Measurements from ENCODE around the gene RBKS.
"Not testable (repeated sequence)": the region's sequence is repeated elsewhere in the genome, so short reads cannot be mapped to it uniquely, and the experiment has no call there.

Gene RBKS

DNA sequence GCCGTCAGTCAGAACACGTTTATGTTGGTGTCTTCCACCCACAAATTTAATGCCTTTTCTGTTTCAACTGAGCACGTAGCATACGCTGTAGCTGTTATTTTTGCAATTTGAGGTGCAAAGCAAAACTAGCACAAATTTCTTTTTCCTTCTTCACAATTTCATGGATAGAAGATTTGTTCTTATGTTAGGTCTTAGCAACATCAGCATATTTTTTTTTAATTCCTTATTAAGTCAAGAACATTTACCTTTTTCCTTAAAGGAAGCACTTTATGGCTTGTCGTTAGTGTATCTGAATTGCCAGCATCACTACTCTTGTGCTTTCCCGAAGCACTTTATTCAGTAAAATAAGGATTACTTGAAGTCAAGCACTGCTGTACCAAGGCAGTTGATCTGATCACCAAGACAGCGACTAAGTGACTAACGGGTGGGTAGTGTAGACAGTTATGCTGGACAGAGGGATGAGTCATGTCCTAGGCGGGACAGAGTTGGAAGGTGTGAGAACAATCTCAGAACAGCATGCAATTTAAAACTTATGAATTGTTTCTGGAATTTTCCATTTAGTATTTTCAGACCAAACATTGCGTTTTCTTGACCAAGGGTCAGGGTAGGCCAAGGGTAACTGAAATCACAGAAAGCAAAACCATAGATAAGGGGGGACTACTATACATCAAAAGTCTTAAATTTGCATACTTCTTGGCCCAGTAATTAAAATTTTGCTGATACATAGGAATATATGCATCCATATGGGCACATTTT, 13.6 kb upstream of the RBKS start:
- peak in 1 of 2 experiments; percentile 29 for DNase-seq

DNA sequence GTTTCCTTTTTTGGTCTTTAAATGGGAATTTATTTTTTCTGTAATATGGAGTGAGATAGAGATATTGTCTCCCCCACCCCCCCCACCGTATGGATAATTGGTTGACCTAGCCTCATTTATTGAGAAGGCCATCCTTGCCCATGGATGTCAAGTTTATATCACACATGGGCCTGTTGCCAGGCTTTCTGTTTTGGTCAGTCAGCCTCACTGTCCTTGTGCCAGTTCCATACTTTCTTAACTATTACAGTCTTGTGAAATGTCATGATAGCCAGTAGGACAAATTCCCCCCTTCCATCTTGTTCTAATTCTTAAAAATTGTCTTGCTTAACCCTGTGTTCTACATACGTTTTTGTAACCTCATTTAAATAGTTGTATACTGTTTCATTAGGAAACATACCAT, 12.8 kb upstream of the RBKS start:
- DNase-seq, result no peak

DNA sequence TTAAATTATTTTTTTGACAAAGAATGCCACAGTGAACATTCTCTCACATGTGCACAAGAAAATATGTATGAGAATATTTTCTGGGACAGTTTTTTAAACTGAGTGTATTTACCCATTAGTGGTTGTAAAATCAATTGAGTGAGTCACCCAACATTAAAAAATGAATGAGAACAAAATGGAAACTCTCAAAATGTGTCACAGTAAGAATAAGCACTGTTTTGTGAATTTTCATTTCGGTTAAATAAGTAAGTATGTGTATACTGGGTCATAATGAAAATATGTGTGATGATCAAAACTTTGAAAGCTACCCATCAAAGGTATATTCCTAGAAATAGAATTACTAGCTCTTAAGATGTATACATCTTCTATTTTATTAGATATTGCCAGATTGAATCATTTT, 11.9 kb upstream of the RBKS start:
- no peak for DNase-seq

DNA sequence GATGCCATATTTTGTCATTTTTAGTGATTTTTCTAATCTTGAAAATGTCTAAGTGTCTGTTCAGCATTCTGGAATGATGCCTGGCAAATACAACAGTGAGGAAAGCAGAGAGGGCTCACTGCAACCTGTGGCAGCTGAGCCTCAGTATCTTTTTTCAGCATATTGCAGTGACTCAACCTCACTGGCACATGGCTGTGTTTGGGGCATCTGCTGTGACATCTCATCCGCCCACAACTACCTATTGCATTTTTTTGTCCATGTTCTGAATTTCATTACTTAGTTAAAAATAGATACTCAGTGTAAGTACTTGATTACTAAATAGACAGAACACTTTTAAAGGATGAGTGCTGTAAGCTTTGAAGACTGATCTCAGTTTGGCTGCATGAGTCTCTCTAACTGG, 11.0 kb upstream of the RBKS start:
- peak; percentile 45 to 49 for DNase-seq

DNA sequence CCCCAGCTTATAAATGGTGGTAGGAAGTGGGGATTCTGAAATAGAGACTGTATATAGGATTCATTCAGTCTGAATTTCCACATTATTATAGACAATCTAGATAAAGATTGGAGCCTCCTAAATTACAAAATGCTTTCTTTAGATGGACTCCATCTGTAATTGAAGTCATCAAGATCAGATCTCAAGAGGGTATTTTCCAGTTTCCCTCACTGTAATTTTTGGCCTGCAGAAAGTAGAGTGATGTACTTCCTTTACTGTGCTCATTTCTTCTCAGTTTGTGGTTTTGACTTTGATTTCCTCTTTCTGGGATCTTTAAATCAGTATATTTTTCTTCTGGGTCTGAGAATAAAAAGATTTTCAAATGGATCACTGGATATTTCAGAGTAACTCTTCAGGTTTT, 7.5 kb upstream of the RBKS start:
- DNase-seq, result no peak

DNA sequence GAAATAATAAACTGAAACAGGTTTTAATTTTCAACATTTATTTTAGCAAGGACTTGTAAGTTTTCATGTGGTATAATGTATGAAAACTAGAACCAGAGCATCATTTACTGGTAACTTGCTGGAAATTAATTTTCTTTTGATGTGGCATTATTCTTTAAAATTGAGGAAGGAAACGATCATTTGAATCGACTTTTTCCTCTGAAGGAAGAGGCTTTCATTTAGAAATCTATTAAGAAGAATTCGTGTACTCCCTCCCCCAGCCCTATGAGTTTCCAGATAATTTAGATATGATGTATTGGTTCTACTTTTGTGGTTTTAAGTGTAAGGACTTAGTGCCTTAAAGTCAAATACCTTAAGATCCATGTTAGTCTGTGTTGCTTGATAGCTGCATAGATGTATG, 2.8 kb upstream of the RBKS start:
- DNase-seq, result no peak

DNA sequence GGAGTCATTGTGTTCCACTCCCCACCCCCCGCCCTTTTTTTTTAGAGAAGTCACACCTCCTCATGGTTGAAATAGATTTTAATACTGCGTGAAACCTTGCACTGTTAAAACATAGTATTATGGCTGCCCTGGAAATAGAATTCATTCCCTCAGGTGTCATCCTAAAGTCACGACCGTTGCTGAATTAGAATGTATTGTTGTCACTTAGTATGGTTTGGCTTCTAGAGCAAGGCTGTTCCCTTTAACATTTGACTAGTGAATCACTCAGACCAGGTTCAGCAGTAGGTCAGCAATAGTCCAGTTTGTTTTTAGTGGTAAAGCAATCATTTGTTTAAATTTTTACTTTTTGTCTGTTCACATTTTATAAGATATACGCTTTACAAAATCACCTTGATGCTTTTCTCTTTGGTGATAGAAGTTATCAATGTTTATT, 1.5 kb upstream of the RBKS start:
- DNase-seq, result no peak

DNA sequence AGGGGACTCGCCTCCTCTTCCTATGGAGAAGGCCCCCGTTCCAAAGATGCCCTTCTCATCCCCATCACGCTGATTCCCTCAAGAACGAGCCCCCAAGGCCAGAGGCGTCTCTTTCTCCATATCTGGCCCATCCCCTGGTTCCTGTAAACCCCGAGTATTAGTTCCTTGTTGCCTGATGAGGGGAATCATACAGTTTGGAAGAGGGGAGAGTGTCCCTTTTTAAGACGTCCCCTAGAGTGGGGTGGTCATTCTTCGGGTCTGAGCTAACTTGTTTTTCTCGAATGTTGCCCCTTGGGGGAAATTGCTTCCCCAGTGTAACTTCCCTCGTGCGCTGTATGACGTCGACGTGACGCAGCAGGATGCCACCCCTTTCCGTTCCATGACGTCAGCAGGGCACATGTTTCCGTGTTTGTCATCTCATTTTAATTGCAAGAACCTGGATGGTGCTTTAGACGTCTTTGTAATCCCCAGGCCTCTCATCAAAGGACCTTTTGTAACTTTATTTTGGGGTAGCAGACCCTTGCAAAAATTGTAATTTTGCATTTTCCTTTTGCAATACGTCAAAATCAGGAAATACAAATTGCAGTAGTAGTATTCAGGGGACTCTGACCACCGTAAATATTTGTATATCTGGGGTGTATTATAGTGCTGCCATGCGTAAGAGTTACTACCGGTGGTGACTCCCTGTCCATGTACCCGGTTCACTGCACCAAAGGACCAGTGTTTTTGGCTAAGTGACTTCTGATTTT, 911 bp upstream of the RBKS start:
- peak; percentile 86 to 88 for DNase-seq

DNA sequence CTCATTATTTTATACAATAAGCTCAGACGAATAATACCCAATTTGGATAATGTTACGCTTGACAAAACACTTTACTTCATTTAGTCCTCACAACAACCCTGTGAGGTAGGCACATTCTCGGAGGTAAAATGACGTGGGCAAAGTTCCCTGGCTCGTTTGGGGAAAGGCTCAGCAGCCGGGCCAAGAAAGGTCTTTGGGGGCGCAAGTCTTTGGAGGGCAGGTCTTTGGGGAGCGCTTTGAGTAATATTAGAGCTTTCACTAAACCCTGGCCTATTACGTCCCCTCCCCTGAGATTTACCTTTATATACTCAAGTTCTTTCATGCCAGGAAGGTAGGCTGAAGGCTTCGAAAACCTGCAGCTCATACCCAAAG, 427 bp downstream of the RBKS start:
- no peak for DNase-seq

DNA sequence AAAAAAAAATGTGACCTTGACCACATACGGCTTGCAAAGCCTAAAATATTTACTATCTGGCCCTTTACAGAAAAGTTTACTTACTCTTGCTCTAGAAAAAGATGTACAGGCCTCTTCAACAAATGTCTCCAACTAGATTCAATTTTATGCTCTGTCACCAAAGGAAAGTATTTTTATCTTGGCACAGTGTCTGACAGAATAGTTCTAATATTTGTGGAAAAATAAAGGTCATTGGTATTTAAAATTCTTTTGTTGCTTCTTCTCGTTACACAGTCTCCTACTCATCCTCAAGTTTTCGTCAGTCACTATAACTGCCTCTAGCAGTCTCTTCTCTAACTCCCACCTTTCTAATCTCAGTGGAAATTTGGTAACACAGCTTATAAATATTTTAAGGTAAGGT, 1.4 kb downstream of the RBKS start:
- no peak for DNase-seq

DNA sequence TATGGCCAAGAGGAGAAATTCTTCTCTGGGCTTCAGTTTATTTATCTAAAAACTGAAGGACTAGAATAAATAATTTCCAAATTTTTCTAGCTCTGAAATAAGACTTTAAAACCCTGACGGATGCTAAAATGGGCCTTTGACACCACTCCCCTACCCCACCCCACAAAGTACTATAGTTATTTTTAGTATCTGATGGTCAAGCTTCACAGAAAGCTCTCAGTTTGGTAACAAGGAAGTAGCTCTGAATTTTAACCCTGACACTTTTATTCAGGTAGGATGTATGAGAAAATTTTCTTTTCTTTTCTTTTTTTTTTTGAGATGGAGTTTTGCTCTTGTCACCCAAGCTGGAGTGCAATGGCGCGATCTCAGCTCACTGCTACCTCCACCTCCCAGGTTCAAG, 2.4 kb downstream of the RBKS start:
- no peak for DNase-seq

DNA sequence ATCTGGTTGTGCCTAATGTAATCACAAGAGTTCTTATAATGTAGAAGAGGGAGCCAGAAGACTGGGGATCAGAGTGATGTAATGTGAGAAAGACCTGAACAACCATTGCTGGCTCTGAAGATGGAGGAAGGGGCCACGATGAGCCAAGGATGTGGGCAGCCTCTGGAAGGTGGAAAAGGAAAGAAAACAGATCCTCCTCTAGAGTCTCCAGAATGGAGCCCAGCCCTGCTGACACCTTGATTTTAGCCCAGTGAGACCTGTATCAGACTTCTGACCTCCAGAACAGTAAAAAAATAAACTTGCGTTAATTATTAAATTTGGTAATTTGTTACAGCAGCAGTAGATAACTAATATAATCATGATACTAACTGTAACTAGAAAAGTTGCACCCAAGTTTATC, 3.1 kb downstream of the RBKS start:
- DNase-seq, result no peak

DNA sequence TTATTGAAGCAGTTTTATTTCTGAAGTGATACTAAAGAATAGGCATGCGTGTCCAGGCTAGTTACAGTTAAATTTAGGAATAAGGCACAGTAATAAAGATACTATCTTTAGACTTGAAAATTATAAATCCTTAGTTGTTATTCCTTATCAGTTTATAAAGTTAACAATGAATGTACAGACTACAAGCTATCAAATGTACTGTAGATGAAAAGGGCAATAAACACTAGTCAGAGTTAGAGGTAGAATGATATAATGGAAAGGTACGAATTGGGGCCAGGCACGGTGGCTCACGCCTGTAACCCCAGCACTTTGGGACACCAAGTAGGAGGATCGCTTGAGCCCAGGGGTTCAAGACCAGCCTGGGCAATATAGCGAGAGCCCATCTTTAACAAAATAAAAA, 3.9 kb downstream of the RBKS start:
- no peak for DNase-seq

DNA sequence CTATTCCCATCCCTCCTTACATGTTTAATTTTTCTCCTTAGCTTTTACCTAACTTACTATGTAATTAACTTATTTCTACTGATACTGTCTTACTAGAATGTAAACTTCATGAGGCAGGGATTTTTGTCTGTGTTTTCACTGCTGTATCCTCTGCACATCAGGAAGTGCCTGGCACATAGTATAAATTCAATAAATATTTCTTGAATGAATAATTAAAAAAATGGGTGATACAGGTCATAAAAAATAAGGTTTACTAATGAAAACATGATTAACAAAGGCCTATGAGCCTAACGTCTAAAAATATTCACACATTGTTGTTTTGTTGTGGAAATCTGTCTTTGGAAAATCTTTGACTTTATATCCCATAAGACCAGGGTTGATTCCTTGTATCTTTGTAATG, 4.5 kb downstream of the RBKS start:
- no peak for DNase-seq

DNA sequence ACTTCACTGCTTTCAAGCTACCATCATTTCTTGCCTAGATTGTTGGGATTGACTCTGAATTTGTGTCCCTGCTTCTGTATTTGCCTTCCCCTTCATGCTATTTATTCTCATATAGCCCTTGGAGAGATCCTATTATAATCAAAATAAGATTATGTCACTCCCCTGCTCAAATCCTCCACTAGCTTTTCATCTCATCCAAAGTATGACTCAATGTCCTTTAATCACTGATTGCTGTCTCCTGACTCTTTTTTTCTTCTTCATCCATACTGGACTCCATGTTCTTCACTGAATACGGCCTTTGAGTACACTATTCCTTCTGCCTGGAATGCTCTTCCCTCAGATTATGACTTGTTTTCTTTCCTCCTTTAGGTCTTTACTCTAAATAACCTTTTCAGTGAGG, 5.0 kb downstream of the RBKS start:
- DNase-seq, result no peak

DNA sequence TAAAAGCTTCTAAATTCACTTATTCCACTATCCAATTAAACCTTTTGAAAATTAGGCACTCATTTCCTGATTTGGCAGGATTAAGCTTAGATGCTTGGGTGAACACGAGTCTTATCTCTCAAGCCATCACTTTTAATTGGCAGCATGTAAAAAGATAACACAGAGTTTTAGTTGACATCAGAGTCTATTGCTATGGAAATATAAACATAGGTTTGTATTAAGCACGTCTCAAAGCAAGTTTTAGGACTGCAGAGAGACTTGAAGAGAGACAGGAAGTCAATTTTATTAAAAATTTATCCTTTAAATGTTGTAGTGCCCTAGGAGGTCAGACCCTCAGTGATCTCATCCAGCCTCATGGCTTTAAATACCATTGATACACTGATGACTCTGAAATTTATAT, 5.6 kb downstream of the RBKS start:
- DNase-seq, result no peak

DNA sequence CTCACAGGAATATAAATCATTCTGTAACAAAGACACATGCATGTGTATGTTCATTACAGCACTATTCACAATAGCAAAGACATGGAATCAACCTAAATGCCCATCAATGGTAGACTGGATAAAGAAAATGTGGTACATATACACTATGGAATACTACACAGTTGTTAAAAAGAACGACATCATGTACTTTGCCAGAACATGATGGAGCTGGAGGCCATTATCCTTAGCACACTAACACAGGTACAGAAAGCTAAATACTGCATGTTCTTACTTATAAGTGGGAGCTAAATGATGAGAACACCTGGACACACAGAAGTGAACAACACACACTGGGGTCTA, 7.6 kb downstream of the RBKS start:
- DNase-seq, result not testable (repeated sequence)

DNA sequence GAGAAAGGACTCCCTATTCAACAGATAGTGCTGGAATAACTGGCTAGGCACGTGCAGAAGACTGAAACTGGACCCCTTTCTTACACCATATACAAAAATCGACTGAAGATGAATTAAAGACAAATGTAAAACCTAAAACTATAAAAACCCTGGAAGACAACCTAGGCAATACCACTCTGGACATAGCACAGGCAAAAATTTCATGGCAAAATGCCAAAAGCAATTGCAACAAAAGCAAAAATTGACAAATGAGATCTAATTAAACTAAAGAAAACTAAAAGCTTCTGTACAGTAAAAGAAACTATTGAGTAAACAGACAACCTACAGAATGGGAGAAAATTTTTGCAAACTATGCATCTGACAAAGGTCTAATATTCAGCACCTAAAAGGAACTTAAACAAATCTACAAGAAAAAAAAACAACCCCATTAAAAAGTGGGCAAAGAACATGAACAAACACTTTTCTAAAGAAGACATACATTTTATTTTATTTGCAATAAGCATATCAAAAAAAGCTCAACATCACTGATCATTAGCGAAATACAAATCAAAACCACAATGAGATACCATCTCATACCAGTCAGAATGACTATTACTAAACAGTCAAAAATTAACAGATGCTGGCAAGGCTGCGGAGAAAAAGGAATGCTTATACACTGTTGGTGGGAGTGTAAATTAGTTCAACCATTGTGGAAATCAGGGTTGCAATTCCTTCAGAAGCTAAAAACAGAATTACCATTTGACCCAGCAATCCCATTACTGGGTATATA, 8.2 kb downstream of the RBKS start:
- not testable (repeated sequence) for DNase-seq

DNA sequence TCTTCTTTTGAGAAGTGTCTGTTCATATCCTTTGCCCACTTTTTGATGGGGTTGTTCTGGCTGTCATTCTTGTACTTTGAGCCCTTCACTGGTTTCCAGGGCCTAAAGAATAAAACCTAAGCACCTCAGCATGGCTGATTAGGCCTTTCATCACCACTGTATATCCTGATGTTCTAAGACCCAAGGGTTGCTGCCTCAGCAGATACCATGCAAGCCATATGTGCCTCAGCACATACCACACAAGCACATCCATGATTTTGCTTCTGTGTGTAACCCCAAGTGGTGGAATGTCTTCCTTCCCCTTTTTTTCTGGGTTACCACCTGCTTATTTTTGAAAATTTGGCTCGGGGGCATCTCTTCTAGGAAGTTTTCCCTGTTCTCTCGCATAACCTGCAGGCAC, 11.4 kb downstream of the RBKS start:
- DNase-seq, result no peak

DNA sequence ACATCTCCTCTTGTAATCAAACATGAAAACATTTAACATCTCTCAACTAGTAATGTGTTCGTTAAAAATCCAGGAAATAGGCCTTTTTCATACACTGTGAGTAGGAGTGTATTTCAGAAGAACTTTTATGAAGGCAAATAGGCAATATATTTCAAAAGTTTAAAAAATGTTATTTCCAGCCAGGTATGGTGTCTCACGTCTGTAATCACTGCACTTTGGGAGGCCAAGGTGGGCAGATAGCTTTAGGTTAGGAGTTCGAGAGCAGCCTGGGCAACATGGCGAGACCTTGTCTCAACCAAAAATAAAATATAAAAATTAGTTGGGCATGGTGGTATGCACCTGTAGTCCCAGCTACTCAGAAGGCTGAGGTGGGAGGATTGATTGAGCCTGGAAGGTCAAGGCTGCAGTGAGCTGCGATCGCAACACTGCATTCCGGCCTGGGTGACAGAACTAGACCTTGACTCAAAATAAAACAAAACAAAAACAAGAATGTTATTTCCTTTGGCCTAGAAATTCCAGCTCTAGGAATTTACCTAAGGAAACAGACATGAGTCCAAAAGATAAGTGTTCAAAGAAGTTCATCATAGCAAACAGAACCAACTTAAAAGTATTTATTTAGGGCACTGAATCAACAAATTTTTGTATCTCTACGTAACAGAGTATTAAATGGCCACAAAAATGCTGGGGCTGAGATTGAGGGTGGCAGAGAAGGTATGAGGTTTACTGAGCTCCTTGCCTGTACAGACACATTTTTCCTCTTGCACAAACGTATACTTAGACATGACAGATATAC, 14.9 kb downstream of the RBKS start:
- no peak for DNase-seq

DNA sequence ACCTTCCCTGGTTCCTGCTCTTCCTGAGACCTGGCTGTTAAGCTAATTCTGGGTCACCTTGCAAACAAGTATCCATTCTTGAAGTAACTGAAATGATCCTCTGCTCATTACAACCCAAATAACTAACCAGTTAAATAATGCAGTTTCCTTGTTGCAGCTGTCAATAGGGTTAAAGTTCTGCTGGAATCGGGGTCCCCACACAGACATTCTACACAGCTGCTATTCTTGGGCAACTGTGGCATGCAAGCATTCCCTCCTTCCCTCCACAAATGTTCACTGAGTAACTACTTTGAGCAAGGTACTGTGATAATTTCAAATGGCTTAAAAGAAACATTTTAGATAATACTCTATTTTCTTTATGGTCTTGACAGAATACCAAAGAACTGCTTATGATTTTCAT, 17.1 kb downstream of the RBKS start:
- DNase-seq, result no peak

DNA sequence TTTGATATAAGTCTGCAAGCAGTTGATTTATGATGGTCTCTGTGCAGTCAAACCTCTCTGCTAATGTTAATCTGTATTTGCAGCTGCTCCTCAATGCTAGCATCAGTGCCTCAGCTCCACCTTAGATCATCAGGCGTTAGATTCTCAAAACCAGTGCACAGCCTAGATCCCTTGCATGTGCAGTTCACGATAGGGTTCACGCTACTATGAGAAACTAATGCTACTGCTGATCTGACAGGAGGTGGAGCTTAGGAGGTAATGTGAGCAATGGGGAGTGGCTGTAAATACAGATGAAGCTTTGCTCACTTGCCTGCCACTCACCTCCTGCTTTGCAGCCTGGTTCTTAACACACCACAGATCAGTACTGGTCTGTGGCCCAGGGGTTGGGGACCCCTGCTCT, 18.4 kb downstream of the RBKS start:
- no peak for DNase-seq

DNA sequence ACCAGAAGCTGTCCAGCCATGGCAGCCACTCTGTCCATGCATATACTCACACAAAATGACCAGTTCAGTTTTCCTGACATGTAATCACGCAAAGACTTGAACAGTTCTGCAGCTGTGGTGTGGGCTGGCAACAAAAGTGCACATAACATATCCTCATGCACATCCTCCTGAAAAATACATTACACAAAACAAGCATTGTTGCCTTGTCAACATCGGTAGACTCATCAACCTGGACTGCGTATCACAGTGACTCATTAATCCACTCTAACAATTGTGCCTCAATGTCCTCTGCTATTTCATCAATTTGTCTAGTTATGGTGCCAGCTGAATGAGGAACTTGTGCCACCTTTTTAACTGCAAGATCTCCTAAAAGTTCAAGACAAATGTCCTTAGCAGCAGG, 19.5 kb downstream of the RBKS start:
- no peak for DNase-seq

Data from activated T-cell treated with anti-CD3 and anti-CD28 coated beads, Interleukin-2, amount 50 U/mL, for 48 hours (primary cell).